HG03575 (cell line): ENCODE results near the gene THBS3.
"Not testable (repeated sequence)": the region's sequence is repeated elsewhere in the genome, so short reads cannot be mapped to it uniquely, and the experiment has no call there.

Experiments
- ATAC-seq: cut with Tn5 transposase; IDR thresholded peaks from one replicate; pipeline ENCODE4 v1.9.1; 2021; ENCODE audit not compliant: unreplicated experiment, insufficient number of reproducible peaks, low FRiP score; ENCODE audit errors: extremely low read depth

The THBS3 gene

GRCh38 chr1:155211381-155212050, 3.8 kb upstream of the THBS3 start:
- ATAC-seq: not testable (repeated sequence)

DNA sequence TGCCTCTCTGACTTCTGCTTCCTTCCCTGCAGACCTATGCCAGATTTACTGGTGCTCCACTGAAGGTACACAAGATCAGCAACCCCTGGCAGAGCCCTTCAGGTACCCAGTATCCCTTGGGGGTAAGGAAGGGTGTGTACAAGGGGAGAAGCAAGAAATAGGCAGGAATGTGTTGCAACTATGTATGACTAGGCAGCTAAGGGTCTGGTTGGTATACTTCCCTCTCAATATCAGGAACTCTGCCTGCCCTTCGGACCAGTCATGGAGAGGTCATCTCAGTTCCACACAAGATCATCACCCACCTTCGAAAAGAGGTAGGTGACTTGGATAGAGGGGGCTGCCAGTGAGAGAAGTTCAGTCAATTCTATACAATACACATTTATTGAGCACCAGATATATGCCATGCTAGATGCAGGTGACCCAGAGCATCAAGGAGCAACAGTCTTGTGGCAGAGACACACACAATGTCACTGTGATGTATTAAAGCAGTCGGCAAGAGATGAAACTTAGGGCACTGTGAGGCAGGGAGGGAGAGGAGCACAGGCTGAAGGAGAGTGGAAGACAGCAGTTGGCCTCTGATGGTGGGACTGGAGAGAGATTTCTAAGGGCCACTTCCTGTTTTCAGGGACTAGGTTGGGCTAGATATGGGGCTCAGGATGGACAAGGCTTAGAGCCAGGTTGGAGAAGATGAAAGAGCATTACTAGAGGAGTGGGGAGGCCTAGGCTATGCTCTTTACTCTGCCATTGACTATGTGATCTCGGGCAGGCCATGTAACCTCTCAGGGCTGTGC, 2.8 kb upstream of the THBS3 start:
- no peak for ATAC-seq

- no peak for ATAC-seq
Observed at GRCh38 chr1:155209312-155209721, 1.6 kb upstream of the THBS3 start.

GRCh38 chr1:155208541-155209311, 1.0 kb upstream of the THBS3 start, which contains the start of gene MTX1:
MTX1 (plus strand) TSS chr1:155208695; CDS start chr1:155208805, 110 bp downstream.
- ATAC-seq: no peak

GRCh38 chr1:155206891-155207805, 549 bp downstream of the THBS3 start:
- no peak for ATAC-seq

DNA sequence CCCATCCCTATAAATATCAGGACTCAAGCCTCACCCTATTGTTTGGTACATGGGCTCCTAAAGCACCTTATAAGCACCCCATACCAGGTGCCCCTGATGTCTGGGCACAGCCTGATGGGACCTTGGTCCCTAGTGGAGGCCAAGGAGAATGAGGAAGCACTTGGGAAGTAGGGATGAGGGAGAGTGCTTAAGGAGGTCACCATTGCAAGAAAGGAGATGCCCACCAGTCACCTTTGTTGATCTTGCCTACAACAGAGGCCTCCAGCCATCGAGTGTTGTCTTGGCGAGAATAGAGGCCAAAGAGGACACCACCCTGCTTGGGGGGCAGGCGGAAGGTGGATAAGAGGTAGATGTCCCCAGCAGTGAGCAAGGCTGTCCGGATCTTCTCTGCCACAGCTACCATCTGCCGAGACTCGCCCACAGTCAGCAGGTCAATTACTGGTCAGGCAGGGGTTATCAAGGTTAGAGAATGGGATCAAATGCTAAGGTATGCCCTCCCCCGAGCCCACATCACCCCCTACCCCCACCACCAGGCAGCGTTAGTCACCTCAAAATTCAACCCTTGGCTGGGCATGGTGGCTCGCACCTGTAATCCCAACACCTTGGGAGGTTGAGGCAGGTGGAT, 1.6 kb downstream of the THBS3 start:
- no peak for ATAC-seq

- no peak for ATAC-seq
Observed at GRCh38 chr1:155205035-155205434, 2.7 kb downstream of the THBS3 start.

DNA sequence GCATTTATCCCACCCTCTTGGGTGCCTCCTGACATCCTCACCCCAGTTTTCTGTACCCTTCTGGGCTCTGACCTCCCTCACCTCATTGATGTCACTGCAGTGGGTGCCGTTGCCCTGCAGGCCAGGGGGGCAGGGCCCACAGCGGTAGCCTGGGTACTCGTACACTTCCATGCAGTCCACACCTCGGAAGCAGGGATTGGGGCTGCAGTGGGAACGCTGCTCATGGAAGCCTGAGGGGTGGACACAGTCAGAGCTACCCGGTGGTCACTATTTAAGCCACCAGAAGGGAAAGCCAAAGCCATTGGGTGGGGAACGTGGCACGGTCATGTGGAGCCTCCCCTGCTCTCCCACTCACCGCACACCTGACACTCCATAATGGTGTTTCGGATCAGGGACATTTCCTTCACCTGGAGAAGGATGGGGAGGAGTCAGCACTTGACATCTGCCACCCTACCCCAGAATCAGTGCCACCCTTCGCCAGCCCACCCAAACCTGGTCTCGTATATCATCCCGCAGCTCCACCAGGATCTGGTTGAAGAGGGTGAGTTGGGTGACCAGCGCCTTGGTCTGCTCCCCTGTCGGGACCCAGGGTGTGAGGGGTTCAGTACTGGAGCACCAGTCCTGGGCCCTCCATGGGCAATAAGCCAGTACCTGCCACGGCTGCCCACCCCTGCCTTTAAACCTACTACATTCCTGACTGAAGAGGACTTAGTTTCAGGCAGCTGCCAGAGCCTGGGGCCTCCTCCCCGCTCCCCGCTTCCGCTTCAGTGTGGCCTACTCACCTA, 4.8 kb downstream of the THBS3 start:
- no peak for ATAC-seq

GRCh38 chr1:155202198-155202597, 5.5 kb downstream of the THBS3 start:
- no peak for ATAC-seq

DNA sequence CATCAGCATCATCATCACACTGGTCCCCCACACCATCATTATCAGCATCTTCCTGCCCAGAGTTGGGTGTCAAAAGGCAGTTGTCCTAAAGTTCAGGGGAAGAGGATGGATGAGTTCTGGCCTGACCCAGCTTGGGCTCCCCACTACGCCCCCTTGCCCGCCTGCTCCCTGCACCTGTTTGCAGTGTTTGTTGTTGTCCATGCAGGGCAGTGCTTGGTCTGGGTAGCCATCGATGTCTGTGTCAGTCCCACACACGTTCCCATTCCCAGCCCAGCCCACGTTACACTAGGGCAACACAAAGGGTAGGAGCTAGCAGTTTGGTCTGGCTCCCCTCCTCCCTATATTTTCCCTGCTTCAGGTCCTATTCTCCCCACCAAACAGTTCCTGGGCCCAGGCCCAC, 6.8 kb downstream of the THBS3 start:
- ATAC-seq: no peak

- no peak for ATAC-seq
Observed at GRCh38 chr1:155199792-155200191, 7.9 kb downstream of the THBS3 start.

- ATAC-seq: no peak
Observed at GRCh38 chr1:155198547-155198906, 9.2 kb downstream of the THBS3 start.

DNA sequence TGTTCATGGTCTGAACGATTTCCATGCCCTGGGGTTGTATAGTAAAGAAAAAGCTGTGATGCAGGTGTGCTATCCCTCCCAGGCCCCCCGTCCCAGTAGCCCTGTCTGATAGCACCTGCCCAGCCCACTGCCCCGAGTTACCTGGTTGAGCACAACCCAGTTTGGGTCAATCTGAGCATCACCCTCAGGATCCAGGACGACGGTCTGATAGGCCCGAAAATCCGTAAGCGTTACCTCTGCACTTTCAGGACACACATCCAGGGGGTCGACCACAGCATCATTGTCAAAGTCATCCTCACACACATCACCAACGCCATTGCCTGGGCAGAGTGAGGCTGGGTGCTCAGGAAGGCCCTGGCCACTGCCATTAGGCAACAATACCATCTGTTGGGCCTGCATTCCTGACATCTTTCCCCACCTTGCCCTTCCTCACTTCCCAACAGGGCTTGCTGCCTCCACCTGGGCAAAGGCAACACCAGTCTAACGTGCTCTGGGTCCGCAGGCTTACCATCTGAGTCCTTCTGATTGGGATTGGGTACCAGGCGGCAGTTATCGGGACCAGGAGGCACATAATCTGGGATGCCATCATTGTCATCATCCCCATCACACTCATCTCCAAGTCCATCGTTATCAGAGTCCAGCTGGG, 9.7 kb downstream of the THBS3 start:
- ATAC-seq: no peak

GRCh38 chr1:155196893-155197638, 10.6 kb downstream of the THBS3 start:
- no peak for ATAC-seq

- ATAC-seq: no peak
Observed at GRCh38 chr1:155196103-155196892, 11.4 kb downstream of the THBS3 start.
